HepG2 (cell line): ENCODE measurements around the gene PCSK7. TPM values are rescaled to one million over a fixed set of nuclear protein-coding genes. Genes with fewer than 3 reads are reported as not detected.

Experiments used
- ARNT2 ChIP-seq: sonication (generic); formaldehyde crosslinking; IDR thresholded peaks from 2 replicates; pipeline ENCODE4 v1.8.0; 2022; ENCODE audit warnings: mild to moderate bottlenecking, low read depth, missing genetic modification reagents, moderate library complexity
- ELK4 ChIP-seq: sonication (generic); formaldehyde crosslinking; IDR thresholded peaks from 2 replicates; pipeline ENCODE4 v1.9.0; 2021; ENCODE audit warnings: missing genetic modification reagents, borderline replicate concordance
- KAT8 ChIP-seq: IDR thresholded peaks from 2 replicates; pipeline ENCODE4 v1.6.1; 2016; ENCODE audit warnings: missing genetic modification reagents, missing compliant biosample characterization
- KDM2A ChIP-seq: sonication (generic); formaldehyde crosslinking; IDR thresholded peaks from 2 replicates; pipeline ENCODE4 v1.4.0; 2020; ENCODE audit warnings: low read depth, missing genetic modification reagents, borderline replicate concordance
- PATZ1 ChIP-seq: sonication (generic); formaldehyde crosslinking; IDR thresholded peaks from 2 replicates; pipeline ENCODE4 v1.4.0; 2020; ENCODE audit warnings: missing genetic modification reagents
- POLR2G ChIP-seq: fragments of 200-400 bp; formaldehyde crosslinking; IDR thresholded peaks from 2 replicates; pipeline ENCODE4 v1.6.1; 2018; ENCODE audit warnings: mild to moderate bottlenecking, low read depth, low read length, moderate library complexity
- SALL1 ChIP-seq: sonication (generic); formaldehyde crosslinking; IDR thresholded peaks from 2 replicates; pipeline ENCODE4 v1.8.0; 2022; ENCODE audit warnings: mild to moderate bottlenecking, missing genetic modification reagents
- SAP130 ChIP-seq: IDR thresholded peaks from 2 replicates; pipeline ENCODE4 v1.6.1; 2016; ENCODE audit warnings: low read depth
- SNAPC5 ChIP-seq: sonication (generic); formaldehyde crosslinking; IDR thresholded peaks from 2 replicates; pipeline ENCODE4 v1.8.1; 2023; ENCODE audit warnings: mild to moderate bottlenecking, missing genetic modification reagents, borderline replicate concordance
- SRSF9 ChIP-seq: fragments of 200-400 bp; formaldehyde crosslinking; IDR thresholded peaks from 2 replicates; pipeline ENCODE4 v1.6.1; 2018; ENCODE audit warnings: borderline replicate concordance, mild to moderate bottlenecking, low read depth, low read length; ENCODE audit not compliant: insufficient read depth, poor library complexity, severe bottlenecking
- THAP11 ChIP-seq: IDR thresholded peaks from 2 replicates; pipeline ENCODE4 v1.6.1; 2016; ENCODE audit warnings: missing biosample characterization, missing genetic modification reagents
- TOPORS ChIP-seq: sonication (generic); formaldehyde crosslinking; IDR thresholded peaks from 2 replicates; pipeline ENCODE4 v1.8.0; 2023; ENCODE audit warnings: mild to moderate bottlenecking, missing genetic modification reagents
- ZBTB38 ChIP-seq: sonication (generic); formaldehyde crosslinking; IDR thresholded peaks from 2 replicates; pipeline ENCODE4 v1.5.1; 2020; ENCODE audit warnings: mild to moderate bottlenecking, missing genetic modification reagents
- ZBTB7A ChIP-seq: sonication (generic); formaldehyde crosslinking; IDR thresholded peaks from 2 replicates; pipeline ENCODE4 v1.8.0; 2022; ENCODE audit warnings: mild to moderate bottlenecking, missing genetic modification reagents
- ZSCAN12 ChIP-seq: sonication (generic); formaldehyde crosslinking; IDR thresholded peaks from 2 replicates; pipeline ENCODE4 v1.9.0; 2021; ENCODE audit warnings: mild to moderate bottlenecking, missing genetic modification reagents
- polyA plus RNA-seq, 8 experiments: library from polyadenylated mRNA; depleted of rRNA in 3 of 8; stranded (reverse) in 7 of 8; unstranded in 1 of 8; fragments of >200 nt; fragmentation: Illumina TruSeq in 4 of 8; extraction: Trizol in 4 of 8; gene quantifications; 2 replicates each; pipeline versions ENCODE4 v1.2.1 to v1.2.3, GENCODE V29; 2011 to 2016; ENCODE audit warnings: low read depth in 4 of 8, missing spikeins in 1 of 8, mixed read lengths in 1 of 8; ENCODE audit not compliant: insufficient read depth in 1 of 8
- total RNA-seq, 5 experiments: library from RNA; depleted of rRNA; stranded (reverse); fragments of >200 nt; fragmentation: Illumina TruSeq; extraction: Trizol; gene quantifications; 2 replicates each; pipeline ENCODE4 v1.2.3, GENCODE V29; 2016; ENCODE audit warnings: low read depth in 1 of 5
- TF ChIP-seq, protein P1 (sequence below): sonication (generic); formaldehyde crosslinking; IDR thresholded peaks from 2 replicates; pipeline ENCODE4 v1.5.1; 2020; ENCODE audit warnings: missing genetic modification reagents, mild to moderate bottlenecking, borderline replicate concordance
- TF ChIP-seq, protein P2 (sequence below): IDR thresholded peaks from 2 replicates; pipeline ENCODE4 v1.6.1; 2018; ENCODE audit warnings: missing genetic modification reagents, mild to moderate bottlenecking, missing compliant biosample characterization
- TF ChIP-seq, protein P3 (sequence below): conservative IDR thresholded peaks from 2 replicates; pipeline ENCODE4 v1.6.1; 2018; ENCODE audit warnings: missing genetic modification reagents
- TF ChIP-seq, protein P4 (sequence below): sonication (generic); formaldehyde crosslinking; IDR thresholded peaks from 2 replicates; pipeline ENCODE4 v1.8.0; 2022; ENCODE audit warnings: low read depth, missing genetic modification reagents

Gene PCSK7
- total and polyA plus RNA-seq, 2 of the 13 experiments (the other 11 are each of a cell fraction or from before 2014, with no cell fraction given) = 13.4 to 13.8 TPM

DNA sequence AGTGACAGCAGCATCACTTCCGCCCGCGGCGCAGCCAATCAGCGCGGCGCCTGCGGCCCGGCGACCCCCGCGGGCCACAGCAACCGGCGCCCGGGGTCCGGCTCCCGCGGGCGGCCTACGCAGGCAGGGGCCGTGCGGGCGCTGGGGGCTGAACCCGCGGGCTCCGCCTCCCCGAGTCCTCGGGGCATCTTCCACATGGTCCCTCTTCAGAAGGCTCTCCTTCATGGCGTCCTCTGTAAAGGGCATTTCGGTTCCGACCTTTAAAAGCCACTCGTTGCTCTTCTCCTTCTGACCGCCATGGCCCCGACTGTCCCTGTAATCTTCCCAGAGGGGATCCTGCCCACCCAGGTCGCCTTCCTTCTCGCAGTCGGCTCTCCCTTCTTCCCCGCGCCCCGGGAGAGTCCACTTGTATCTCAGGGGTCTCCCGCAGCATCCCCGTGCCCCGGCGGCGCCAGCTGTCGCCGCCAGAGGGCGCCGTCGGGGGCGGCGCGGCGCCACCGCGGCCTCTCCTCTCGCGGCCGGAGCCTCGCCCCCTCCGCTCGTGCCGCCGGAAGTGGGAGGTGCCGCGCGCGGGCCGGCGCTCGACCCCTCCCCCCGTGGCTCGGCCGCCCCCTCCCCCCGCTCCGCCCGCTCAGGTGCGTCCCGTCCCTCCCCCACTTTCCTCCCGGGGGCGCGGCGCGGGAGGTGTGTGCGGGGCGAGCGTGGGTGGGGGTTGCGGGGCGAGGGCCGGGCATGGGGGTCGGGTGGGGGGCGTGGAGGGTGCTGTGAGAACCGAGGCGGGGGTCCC lies 412 bp upstream of the PCSK7 start, which contains the start of gene RNF214 (continued):
- 0 out of 2 replicates have a peak, but pooled peaks have one; percentile 44 for TF ChIP-seq ZSCAN12 (CRISPR knock-in tag)
- no peak; the same call in 1 of the 2 replicates for TF ChIP-seq ZBTB7A (CRISPR knock-in tag)
- no peak for TF ChIP-seq SNAPC5 (CRISPR knock-in tag)
- TF ChIP-seq TOPORS (CRISPR knock-in tag) = peak; percentile 81
- TF ChIP-seq, protein P1, sequence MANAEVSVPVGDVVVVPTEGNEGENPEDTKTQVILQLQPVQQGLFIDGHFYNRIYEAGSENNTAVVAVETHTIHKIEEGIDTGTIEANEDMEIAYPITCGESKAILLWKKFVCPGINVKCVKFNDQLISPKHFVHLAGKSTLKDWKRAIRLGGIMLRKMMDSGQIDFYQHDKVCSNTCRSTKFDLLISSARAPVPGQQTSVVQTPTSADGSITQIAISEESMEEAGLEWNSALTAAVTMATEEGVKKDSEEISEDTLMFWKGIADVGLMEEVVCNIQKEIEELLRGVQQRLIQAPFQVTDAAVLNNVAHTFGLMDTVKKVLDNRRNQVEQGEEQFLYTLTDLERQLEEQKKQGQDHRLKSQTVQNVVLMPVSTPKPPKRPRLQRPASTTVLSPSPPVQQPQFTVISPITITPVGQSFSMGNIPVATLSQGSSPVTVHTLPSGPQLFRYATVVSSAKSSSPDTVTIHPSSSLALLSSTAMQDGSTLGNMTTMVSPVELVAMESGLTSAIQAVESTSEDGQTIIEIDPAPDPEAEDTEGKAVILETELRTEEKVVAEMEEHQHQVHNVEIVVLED = no peak; the same call in 1 of the 2 replicates
- 0 out of 2 replicates have a peak, but pooled peaks have one; percentile 14 for TF ChIP-seq ZBTB38 (CRISPR knock-in tag)
- no peak for TF ChIP-seq ELK4 (CRISPR knock-in tag)
- TF ChIP-seq ARNT2 (CRISPR knock-in tag) = peak; percentile 40; the same call in 1 of the 2 replicates
- TF ChIP-seq THAP11 = peak; percentile 89
- TF ChIP-seq POLR2G = peak; percentile 18; the same call in 1 of the 2 replicates
- TF ChIP-seq, protein P2, sequence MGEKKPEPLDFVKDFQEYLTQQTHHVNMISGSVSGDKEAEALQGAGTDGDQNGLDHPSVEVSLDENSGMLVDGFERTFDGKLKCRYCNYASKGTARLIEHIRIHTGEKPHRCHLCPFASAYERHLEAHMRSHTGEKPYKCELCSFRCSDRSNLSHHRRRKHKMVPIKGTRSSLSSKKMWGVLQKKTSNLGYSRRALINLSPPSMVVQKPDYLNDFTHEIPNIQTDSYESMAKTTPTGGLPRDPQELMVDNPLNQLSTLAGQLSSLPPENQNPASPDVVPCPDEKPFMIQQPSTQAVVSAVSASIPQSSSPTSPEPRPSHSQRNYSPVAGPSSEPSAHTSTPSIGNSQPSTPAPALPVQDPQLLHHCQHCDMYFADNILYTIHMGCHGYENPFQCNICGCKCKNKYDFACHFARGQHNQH (CRISPR knock-in tag) = no peak
- TF ChIP-seq, protein P3, sequence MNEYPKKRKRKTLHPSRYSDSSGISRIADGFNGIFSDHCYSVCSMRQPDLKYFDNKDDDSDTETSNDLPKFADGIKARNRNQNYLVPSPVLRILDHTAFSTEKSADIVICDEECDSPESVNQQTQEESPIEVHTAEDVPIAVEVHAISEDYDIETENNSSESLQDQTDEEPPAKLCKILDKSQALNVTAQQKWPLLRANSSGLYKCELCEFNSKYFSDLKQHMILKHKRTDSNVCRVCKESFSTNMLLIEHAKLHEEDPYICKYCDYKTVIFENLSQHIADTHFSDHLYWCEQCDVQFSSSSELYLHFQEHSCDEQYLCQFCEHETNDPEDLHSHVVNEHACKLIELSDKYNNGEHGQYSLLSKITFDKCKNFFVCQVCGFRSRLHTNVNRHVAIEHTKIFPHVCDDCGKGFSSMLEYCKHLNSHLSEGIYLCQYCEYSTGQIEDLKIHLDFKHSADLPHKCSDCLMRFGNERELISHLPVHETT (CRISPR knock-in tag) = peak; percentile 87
- TF ChIP-seq, protein P4, sequence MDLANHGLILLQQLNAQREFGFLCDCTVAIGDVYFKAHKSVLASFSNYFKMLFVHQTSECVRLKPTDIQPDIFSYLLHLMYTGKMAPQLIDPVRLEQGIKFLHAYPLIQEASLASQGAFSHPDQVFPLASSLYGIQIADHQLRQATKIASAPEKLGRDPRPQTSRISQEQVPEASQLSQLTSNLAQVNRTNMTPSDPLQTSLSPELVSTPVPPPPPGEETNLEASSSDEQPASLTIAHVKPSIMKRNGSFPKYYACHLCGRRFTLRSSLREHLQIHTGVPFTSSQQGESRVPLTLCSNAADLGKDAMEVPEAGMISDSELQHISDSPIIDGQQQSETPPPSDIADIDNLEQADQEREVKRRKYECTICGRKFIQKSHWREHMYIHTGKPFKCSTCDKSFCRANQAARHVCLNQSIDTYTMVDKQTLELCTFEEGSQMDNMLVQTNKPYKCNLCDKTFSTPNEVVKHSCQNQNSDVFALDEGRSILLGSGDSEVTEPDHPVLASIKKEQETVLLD = peak; percentile 97
- 0 out of 2 replicates have a peak, but pooled peaks have one; percentile 9 for TF ChIP-seq KAT8 (CRISPR knock-in tag)
- no peak for TF ChIP-seq SRSF9
- TF ChIP-seq KDM2A (CRISPR knock-in tag) = peak; percentile 38; the same call in 1 of the 2 replicates
- peak; percentile 13; the same call in 1 of the 2 replicates for TF ChIP-seq SALL1 (CRISPR knock-in tag)
- TF ChIP-seq SAP130 (CRISPR knock-in tag) = peak; percentile 75
- TF ChIP-seq PATZ1 (CRISPR knock-in tag) = peak; percentile 52; the same call in 1 of the 2 replicates
